ENCODE data around the gene ARAP2.

ARAP2 gene

GRCh38 chr4:36088542-36088941 is 155.8 kb downstream of the ARAP2 start:
- no peak for DNase-seq

- no peak for DNase-seq
Observed at GRCh38 chr4:36086261-36086786, 158.0 kb downstream of the ARAP2 start.

DNA sequence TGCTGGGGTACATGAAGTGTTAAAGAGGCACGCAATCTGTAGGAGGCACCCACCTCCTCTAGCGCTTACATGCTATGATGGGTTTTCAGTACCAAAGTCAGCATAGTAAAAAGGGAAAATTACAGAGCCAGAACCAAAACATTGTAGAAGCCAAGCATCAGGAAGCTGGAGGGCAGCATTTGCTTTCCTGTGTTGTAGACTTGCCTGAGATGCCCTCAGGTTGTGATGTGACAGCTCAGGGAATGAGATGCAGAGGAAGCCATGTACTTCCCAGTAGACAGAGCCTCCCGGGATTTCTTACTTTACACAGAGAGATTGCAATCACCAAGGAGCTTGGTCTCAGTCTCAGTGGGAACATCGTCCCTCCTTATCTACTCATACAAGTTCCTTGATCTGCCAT is 161.5 kb downstream of the ARAP2 start:
- DNase-seq = no peak

- no peak for DNase-seq
Observed at GRCh38 chr4:36081185-36081584, 163.1 kb downstream of the ARAP2 start.

- no peak for DNase-seq
Observed at GRCh38 chr4:36079666-36080065, 164.6 kb downstream of the ARAP2 start.

DNA sequence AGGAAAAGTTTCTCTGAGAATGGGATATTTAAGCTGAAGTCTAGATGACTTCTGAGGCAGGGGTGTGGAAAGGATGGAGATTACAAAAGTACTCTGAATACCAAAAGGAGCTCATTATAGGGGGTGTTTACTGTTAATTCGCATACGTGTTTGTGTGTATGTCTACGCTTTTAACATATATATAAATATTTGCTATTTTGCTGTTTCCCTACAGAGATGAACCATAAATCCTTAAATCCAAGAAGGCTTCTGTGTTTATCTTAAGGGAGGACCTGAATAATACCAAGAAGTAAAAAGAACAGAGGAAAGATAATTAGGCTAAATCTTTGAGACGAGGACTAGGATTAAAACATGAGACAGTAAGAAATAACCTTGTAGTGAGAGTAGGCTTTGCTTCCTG is 166.0 kb downstream of the ARAP2 start:
- DNase-seq = no peak

DNA sequence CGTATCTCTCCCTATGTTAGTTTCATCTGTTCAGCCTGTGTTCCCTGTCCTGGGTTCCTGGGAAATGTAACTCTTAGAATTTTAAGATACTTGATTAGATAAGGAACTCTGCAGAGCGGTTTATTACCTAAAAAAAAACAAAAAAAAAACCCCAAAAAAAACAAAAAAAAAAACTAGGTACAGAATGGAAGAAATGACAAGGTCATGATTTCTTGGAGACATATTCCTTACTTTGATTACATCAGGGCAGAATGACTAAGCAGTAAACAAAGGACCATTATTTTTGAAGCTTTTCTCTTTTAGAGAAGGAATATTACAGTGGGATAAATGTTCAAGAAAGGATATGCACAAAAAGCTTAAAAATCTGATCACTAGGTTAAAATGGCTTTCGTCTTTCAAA is 171.8 kb downstream of the ARAP2 start:
- no peak for DNase-seq

DNA sequence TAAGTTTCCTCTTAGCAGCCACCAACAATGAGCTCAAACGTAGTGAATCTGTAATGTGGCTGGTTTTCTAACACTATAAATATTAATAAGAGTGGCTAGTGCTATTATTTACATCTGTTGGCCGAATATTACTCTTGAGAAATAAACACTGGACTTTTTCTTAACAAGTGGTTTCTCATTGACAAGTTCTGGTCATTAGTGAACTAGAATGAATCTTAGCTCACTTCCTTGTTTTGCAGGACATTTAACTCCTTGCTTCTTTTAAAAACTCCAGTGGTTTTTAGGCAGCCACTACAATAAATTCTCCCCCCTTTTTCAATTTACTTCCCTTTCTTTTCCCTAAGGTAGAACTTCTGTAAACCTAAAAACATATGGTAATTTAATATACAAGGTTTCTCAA is 177.2 kb downstream of the ARAP2 start:
- DNase-seq = no peak

DNA sequence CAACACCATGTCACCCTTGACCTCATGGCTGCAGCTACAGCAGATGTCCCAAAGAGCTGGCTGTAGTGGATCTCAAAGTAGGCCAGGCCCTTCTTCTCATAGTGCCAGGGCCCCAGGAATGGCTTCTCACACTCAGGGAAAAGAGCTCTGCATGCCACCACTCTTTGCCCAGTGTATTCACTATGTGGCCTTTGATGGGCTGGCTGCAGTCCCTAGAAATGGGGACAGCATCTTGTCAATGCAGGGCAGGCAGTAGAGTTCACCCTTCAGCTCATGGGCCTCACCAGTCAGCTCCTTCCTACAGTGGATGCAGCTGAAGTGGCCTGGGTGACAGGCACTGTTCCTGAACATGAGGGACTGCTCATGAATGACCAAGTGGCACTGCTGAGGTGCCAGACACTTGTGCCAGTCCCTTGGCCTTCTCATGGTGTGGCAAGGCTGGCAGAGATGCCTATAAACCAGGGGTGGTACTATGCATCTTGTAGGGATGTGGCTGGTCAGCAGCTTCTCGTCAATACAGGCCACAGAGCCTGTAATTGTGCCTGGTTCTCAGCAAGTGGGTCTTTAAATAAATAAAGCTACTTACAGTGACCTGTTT is 178.9 kb downstream of the ARAP2 start:
- no peak for DNase-seq

- DNase-seq = no peak
Observed at GRCh38 chr4:36064117-36064516, 180.2 kb downstream of the ARAP2 start.

DNA sequence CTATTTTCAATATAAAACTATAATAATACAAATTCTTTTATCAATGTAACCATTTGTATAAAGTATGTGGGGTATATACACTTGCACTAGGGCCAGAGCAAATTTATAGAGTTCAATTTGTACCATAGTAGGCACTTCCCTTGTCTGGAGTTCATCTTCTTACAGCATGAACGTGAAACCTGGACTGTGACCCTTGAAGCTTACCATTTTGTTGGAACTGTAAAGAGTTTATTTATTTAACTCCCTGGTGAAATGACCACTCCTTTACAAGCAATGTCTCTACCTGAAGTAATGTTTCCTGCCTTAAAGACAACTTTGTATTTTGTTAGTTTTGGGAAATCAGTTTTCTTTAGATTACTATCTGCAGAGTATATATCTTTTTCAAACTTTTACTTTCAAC is 188.2 kb downstream of the ARAP2 start:
- DNase-seq = no peak

- no peak for DNase-seq
Observed at GRCh38 chr4:36054694-36055422, 189.5 kb downstream of the ARAP2 start.

GRCh38 chr4:36053930-36054329 is 190.4 kb downstream of the ARAP2 start:
- no peak for DNase-seq

GRCh38 chr4:36051634-36052033 is 192.7 kb downstream of the ARAP2 start:
- no peak for DNase-seq

GRCh38 chr4:36046026-36046425 is 198.3 kb downstream of the ARAP2 start:
- no peak for DNase-seq

GRCh38 chr4:36043901-36044300 is 200.4 kb downstream of the ARAP2 start:
- DNase-seq = no peak

- no peak for DNase-seq
Observed at GRCh38 chr4:36043241-36043640, 201.1 kb downstream of the ARAP2 start.

DNA sequence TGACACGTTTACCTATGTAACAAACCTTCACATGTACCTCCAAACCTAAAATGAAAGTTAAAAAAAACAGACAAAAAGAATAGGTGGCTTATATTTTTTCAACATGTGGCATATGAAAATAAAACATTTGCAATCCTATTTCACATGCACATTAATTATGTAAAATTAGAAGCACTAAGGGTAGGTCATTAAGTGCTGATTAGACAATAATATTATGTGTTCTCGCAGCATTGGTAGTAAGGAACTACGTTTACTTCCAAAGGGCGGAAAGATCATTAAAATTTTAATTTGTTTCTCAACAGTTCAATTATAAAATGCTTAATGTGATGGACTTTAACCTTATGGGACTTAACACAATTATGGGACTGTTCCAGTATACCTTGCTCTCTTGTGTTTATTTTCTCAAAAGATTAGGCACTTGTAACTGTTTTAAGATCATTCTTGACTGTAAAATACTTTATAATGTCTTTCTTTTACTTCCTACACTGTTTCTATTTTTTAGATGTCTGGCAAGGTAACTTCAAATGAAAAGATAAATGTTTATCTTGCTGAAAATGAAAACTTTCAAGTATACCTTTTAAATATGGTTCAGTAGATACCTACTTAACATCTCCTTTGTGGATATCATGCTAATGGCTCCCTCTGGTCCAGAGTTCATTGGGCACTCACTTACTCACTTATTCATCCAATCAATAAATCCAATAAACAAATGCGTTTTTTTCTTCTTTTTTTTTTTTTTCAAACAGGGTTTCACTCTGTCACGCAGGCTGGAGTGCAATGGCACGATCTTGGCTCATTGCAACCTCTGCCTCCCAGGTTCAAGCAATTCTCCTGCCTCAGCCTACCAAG is 202.0 kb downstream of the ARAP2 start:
- DNase-seq = no peak

GRCh38 chr4:36041340-36041739 is 203.0 kb downstream of the ARAP2 start:
- DNase-seq = no peak

GRCh38 chr4:36039026-36039425 is 205.3 kb downstream of the ARAP2 start:
- no peak for DNase-seq

GRCh38 chr4:36038491-36038890 is 205.8 kb downstream of the ARAP2 start:
- DNase-seq = no peak

GRCh38 chr4:36037127-36037526 is 207.2 kb downstream of the ARAP2 start:
- DNase-seq = no peak

DNA sequence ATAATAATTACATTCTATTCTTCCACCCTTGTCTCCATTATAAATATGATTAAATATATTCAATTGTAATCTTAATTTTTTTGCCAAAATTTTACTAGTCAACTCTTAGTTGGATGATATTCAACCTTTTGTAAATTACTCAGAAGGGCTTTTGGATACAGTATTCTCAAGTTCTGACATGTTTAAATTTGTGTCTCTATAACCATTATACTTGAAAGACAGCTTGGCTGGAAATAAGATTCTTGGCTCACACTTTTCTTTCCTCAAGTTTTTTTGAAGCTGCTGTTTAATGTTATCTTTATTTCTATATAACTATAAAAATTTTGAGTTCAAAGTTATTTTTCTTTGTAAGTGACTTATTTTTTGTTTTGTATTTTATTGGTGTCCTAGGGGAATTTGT is 214.4 kb downstream of the ARAP2 start:
- DNase-seq = no peak

GRCh38 chr4:36027203-36027602 is 217.1 kb downstream of the ARAP2 start:
- DNase-seq = no peak

Data from stimulated activated CD8-positive, alpha-beta memory T cell treated with anti-CD3 and anti-CD28 coated beads, Interleukin-4, amount 100 ng/mL, for 48 hours (primary cell).